Measurements from ENCODE around the gene GNG8.

The GNG8 gene

DNA sequence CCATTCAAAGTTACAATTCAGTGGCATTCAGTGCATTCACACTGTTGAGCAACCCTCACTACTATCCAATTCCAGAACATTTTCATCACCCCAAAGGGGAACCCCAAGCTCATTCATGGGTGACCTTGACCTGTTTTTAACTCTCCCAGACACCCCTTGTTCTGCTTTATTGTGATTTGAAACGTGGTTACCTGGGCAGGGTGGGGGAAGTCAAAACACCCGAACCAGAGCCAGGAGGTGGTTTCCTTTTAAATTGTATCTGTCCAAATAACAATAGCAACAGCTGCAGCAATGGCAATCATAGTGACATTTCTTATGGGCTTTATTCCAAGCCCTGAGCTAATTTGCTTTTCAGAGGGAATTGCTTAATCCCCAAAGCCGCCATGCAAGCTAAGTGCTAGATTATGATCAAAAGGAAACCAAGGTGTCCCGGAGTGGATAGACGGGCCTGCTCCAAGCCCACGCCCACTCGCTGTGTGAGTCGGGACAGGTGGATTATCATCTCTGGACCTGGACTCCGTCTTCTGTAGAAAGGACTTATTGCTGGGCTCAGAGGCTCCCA lies 17.3 kb downstream of the GNG8 start:
- no peak for DNase-seq (ENCODE audit: low read depth)

GRCh38 chr19:46617601-46618000 lies 18.4 kb downstream of the GNG8 start:
- no peak for DNase-seq (ENCODE audit: low read depth)

- no peak for DNase-seq (ENCODE audit: low read depth)
These were observed 19.2 kb downstream of the GNG8 start for GRCh38 chr19:46616631-46617322.

GRCh38 chr19:46615966-46616365 lies 20.0 kb downstream of the GNG8 start:
- no peak for DNase-seq (ENCODE audit: low read depth)

GRCh38 chr19:46614114-46614722 lies 21.8 kb downstream of the GNG8 start:
- DNase-seq (ENCODE audit: low read depth) = no peak

- DNase-seq (ENCODE audit: low read depth) = no peak
These were observed 22.5 kb downstream of the GNG8 start for GRCh38 chr19:46613525-46613924.

DNA sequence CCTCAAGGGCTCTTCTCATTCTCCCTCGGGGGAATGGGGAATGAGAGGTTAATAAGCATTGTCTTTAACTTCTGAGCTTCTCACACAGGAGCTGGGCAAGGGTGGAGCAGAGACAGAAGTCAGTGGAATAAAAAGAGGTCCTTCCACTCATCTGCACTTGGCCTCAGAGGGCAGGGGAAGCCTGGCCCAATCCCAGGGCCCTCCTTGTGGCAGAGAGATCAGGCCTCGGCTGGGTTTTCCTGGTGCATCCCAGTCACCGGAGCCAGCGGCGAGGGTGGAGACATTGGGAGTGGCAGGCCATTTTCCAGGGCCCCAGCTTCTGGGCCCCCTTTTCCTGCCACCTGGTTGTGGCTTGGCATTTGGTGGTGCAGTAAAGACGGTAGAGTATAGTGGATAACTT lies 24.2 kb downstream of the GNG8 start:
- no peak for DNase-seq (ENCODE audit: low read depth)

DNA sequence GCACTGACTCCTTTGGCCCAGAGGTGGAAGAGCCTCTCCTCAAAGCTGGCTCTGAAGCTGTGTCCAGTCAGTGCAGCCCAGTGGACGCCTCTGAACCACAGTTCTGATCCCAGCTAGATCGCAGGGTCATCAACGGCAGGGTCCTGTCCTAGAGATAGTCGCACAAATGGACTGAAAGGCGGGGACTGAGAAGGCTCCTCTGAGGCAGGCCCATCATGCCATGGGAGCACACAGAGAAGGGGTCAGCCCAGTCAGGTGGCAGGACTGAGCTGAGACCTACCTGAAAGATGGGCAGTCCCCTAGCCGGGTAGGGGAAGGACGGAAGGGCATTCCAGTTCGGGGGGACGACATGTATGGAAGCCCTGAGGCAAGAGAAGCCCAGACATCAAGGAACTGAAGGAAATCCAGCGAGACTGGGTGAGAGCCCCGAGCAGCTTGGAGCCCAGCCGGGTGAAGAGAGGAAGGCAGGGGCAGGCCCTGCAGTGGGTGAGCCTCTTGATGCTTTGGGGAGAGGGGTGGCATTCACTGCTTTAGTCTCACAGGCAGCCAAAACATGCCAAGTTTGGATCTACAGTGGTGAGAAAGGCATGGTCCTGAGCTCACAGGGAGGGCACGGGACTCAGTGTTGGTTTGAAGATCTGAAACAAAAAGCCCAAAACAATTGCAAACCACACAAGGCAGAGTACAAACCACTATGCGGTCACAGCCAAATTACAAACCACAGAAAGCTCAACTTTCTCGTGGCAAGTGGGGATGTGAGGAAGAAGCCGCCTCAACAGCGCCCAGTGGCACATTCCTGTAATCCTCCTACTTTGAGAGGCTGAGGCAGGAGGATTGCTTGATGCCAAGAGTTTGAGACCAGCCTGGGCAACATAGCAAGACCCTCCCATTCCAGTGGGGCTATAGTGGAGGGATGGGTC lies 24.9 kb downstream of the GNG8 start:
- no peak for DNase-seq (ENCODE audit: low read depth)

GRCh38 chr19:46610413-46610775 lies 25.6 kb downstream of the GNG8 start:
- DNase-seq (ENCODE audit: low read depth) = no peak

- no peak for DNase-seq (ENCODE audit: low read depth)
These were observed 26.2 kb downstream of the GNG8 start for GRCh38 chr19:46609511-46610412.

GRCh38 chr19:46608581-46609345 lies 27.2 kb downstream of the GNG8 start:
- DNase-seq (ENCODE audit: low read depth) = no peak

DNA sequence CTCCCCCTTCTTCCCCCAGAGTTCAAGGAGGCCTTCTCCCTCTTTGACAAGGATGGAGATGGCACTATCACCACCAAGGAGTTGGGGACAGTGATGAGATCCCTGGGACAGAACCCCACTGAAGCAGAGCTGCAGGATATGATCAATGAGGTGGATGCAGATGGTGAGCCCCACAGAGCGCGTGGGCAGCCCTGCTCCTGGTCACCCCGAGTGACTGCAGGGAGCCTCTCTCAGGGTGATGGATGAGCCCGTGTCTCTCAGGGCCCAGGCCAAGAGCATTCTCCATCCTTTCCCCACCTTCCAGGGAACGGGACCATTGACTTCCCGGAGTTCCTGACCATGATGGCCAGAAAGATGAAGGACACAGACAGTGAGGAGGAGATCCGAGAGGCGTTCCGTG lies 27.8 kb downstream of the GNG8 start:
- no peak for DNase-seq (ENCODE audit: low read depth)

DNA sequence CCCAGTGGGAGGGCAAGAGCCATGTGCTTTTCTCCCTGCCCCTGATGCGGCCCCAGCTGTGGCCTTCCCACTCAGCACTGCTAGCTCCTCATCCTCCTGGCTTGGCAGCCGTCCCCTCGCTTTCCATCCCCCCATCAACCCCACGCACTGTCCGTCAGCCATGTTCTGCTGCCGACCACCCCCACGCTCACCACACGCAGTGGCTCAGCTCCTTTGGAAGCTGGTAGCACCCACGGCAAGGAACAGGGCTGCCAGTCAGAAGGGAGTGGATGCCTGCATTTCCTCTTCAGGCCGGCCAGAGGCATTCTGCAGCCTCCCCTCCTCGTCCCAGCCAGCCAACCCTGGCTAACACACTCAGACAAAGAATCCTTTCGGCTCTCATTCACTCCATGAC lies 28.6 kb downstream of the GNG8 start:
- no peak for DNase-seq (ENCODE audit: low read depth)

GRCh38 chr19:46606681-46607447 lies 29.1 kb downstream of the GNG8 start:
- DNase-seq (ENCODE audit: low read depth) = no peak

- no peak for DNase-seq (ENCODE audit: low read depth)
These were observed 30.0 kb downstream of the GNG8 start for GRCh38 chr19:46606019-46606418.

DNA sequence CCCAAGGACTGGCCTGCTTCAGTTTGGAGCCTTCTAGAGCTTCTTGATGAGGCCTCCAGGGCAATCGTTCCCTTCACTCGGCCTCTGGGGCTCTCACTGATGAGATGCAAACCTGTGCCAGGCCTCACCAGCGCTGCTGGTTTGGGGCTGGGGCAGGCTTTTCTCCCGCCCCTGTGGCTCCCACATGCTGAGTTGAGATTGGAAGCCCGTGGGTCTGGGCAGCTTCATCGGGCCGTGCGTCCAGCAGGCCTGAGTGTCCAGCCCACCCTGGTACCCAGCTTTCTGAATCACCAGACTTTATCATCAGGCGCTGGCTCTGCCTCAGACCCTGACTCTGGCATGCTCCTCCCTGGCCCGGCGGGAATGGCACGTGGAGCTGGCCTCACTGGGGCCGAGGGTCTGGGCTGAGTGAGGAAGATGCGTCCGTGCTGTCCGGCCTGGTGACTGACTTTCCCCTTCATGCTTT lies 30.6 kb downstream of the GNG8 start:
- no peak for DNase-seq (ENCODE audit: low read depth)

DNA sequence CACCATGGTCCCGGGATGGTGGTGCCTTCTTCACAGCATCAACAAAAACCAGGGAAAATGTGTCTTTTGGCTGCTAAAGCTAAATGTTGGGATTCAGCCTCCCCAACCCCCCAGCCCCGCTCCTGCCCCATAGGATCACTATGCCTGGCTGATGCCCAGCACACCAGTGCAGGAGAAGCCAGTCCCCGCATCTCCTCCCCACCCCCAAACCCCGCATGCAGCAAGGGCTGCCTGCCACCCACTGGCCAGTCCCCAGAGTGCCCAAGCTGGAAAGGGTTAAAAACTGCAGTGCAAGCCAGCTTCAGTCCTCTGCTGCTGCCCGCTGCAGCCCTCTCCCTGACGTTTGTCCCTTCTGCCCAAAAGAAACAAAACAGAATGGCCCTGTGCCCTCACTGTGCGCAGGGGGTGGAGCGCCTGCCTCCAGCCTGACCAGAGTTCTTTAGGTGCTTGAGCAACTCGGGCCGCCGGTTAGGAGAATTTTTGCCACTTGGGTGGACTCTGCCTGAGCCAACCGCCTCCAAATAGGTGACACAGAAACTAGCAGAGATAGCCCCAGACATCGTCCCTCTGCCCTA lies 31.1 kb downstream of the GNG8 start:
- DNase-seq (ENCODE audit: low read depth) = no peak

DNA sequence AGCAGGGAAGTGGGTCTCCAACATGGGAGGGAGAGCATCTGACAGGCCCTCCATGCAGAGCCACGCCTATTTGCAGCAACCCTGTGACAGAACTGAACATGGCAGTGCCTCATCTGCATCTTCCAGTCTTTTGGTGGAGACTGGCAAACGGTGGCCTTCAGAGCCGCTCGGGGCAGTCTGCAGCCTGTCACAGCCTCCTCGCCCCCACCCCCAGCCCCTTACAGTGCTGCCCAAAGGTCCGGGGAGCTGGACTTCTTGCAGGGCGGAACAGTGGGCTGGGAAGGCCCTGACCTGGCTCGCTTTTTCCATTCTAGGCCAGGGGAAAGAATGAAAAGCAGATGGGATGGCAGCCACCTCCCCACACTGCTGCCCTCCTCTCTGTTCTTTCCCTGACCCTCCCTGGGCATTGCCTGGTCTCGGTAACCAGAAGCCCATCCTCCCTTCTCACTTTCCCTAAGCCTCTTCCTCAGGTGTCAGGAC lies 32.2 kb downstream of the GNG8 start:
- no peak for DNase-seq (ENCODE audit: low read depth)

DNA sequence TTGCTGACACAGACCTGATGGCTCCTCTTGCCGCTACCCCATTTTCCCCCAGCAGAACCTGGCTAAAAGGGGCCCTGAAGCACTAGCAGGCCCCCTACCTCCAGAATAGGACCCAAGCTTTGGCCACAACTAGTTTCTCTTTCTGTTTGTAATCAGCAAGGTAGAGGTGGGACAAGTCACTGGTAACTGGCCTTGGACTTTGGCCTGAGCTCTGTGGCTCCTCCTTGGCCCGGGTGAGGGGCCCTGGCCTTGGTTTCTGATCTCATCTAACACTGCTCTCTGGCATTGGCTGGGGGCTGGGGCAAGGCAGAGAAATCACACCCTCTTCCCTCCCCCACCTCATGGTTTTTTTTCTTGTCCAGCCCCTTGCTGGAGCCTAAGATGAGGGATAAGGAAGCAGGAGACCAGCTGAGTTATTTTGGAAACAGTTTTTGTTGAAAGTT lies 32.8 kb downstream of the GNG8 start:
- no peak for DNase-seq (ENCODE audit: low read depth)

All from CMK (cell line).